ENCODE results near the gene IQSEC1. TPM values are rescaled to one million over a fixed set of nuclear protein-coding genes. Genes with fewer than 3 reads are reported as not detected.

Gene IQSEC1
- total and polyA plus RNA-seq, 7 donors, result 2.5 to 39.1 (median 23.9) TPM

- H3K4me3 ChIP-seq, result no peak overlapping the region
- H3K9me3 ChIP-seq, result no peaks in the 10 kb centered on the region
- TF ChIP-seq POLR2AphosphoS5 (IDR thresholded peaks at IDR 0.05), result no peak
- no peak for TF ChIP-seq CTCF (IDR thresholded peaks at IDR 0.05)
- no peak for TF ChIP-seq EP300 (IDR thresholded peaks at IDR 0.05)
- TF ChIP-seq POLR2A (IDR thresholded peaks at IDR 0.05), result no peak
- DNase-seq, result no peak
- 93 to 94% methylated on average over 4 of the region's 4 CpGs for WGBS, 2 donors
- intact Hi-C loops (cut with DNase I), result no loop called here
- no peak overlapping the region for H3K27ac ChIP-seq
- peaks cover 0 to 10% (median 9%) of the 10 kb centered on the region in 4 donors for H3K4me1 ChIP-seq
- no peaks in the 10 kb centered on the region for H3K36me3 ChIP-seq
- peaks cover 3 to 7% (median 5%) of the 10 kb centered on the region in 3 donors for H3K27me3 ChIP-seq
These were observed 5.5 kb downstream of the IQSEC1 start for GRCh38 chr3:13067778-13068177.

- intact Hi-C loops (cut with DNase I), result no loop called here
- no peak for TF ChIP-seq EP300 (IDR thresholded peaks at IDR 0.05)
- Histone ChIP-seq H3K4me1 (peaks cover 0 to under 1% (median 0%) of the 10 kb centered on the region in 4 donors), H3K27me3 (no peaks in the 10 kb centered on the region), H3K27ac (no peak overlapping the region), H3K4me3 (no peak overlapping the region), H3K36me3 (no peaks in the 10 kb centered on the region), H3K9me3 (no peaks in the 10 kb centered on the region)
- WGBS, 2 donors, result 53 to 61% methylated on average over 4 of the region's 4 CpGs
- DNase-seq, result no peak
These were observed 6.4 kb downstream of the IQSEC1 start for GRCh38 chr3:13066834-13067233.

- TF ChIP-seq POLR2A (IDR thresholded peaks at IDR 0.05), result no peak
- no peak for TF ChIP-seq POLR2AphosphoS5 (IDR thresholded peaks at IDR 0.05)
- TF ChIP-seq EP300 (IDR thresholded peaks at IDR 0.05), result no peak
- no peak for TF ChIP-seq CTCF (IDR thresholded peaks at IDR 0.05)
- Histone ChIP-seq H3K9me3 (no peaks in the 10 kb centered on the region), H3K4me3 (no peak overlapping the region), H3K36me3 (no peaks in the 10 kb centered on the region), H3K27me3 (no peaks in the 10 kb centered on the region), H3K27ac (no peak overlapping the region), H3K4me1 (no peaks in the 10 kb centered on the region)
- WGBS, 2 donors, result 58 to 71% methylated on average over 11 of the region's 11 CpGs
- DNase-seq, result no peak
- intact Hi-C loops (cut with DNase I), result no loop called here
These were observed 7.0 kb downstream of the IQSEC1 start for GRCh38 chr3:13066236-13066635.

GRCh38 chr3:13065727-13066126 is 7.5 kb downstream of the IQSEC1 start:
- TF ChIP-seq CTCF (IDR thresholded peaks at IDR 0.05), result no peak
- no peak for TF ChIP-seq POLR2AphosphoS5 (IDR thresholded peaks at IDR 0.05)
- TF ChIP-seq EP300 (IDR thresholded peaks at IDR 0.05), result no peak
- no peak for TF ChIP-seq POLR2A (IDR thresholded peaks at IDR 0.05)
- no peaks in the 10 kb centered on the region for H3K9me3 ChIP-seq
- 71 to 85% methylated on average over 4 of the region's 4 CpGs for WGBS, 2 donors
- no peaks in the 10 kb centered on the region for H3K4me1 ChIP-seq
- intact Hi-C loops (cut with DNase I), result no loop called here
- H3K27me3 ChIP-seq, result no peaks in the 10 kb centered on the region
- H3K4me3 ChIP-seq, result no peak overlapping the region
- no peak overlapping the region for H3K27ac ChIP-seq
- no peaks in the 10 kb centered on the region for H3K36me3 ChIP-seq
- no peak for DNase-seq

GRCh38 chr3:13064964-13065363 is 8.3 kb downstream of the IQSEC1 start:
- TF ChIP-seq CTCF (IDR thresholded peaks at IDR 0.05), result no peak
- no peak for TF ChIP-seq POLR2AphosphoS5 (IDR thresholded peaks at IDR 0.05)
- no peak for TF ChIP-seq POLR2A (IDR thresholded peaks at IDR 0.05)
- no peak for TF ChIP-seq EP300 (IDR thresholded peaks at IDR 0.05)
- 65 to 74% methylated on average over 4 of the region's 4 CpGs for WGBS, 2 donors
- DNase-seq, result no peak
- H3K27ac ChIP-seq, result no peak overlapping the region
- no peaks in the 10 kb centered on the region for H3K36me3 ChIP-seq
- intact Hi-C loops (cut with DNase I), result no loop called here
- no peaks in the 10 kb centered on the region for H3K9me3 ChIP-seq
- no peaks in the 10 kb centered on the region for H3K27me3 ChIP-seq
- H3K4me1 ChIP-seq, result no peaks in the 10 kb centered on the region
- no peak overlapping the region for H3K4me3 ChIP-seq

Data from sigmoid colon (tissue), 7 donors.